IMR-90 (cell line): Measurements from ENCODE around the gene HES7. TPM values are rescaled to one million over a fixed set of nuclear protein-coding genes. Genes with fewer than 3 reads are reported as not detected.

ENCODE experiments used
- ATAC-seq: fragments of 200-7000 bp; cut with Tn5 transposase; 2 replicates; pipeline ENCODE4 v1.9.1; 2020; ENCODE audit warnings: low read depth, mild to moderate bottlenecking, moderate library complexity
- BruUV-seq: library from RNA; stranded (reverse); fragments of 400-500 nt; replicated peaks from 2 replicates; lab custom pipeline; 2021; lab: Mats Ljungman, UMichigan
- CTCF ChIA-PET: fragments of 300-600 bp; formaldehyde crosslinking; extraction: SDS; loops from one replicate; lab custom pipeline; 2021; ENCODE audit warnings: antibody characterized with exemption; lab: Yijun Ruan, JAX
- POLR2A ChIA-PET: fragments of 300-600 bp; sonication (Branson Sonifier 250); formaldehyde crosslinking; loops from one replicate; lab custom pipeline; 2022; ENCODE audit warnings: antibody characterized with exemption; ENCODE audit not compliant: unreplicated experiment; lab: Charles Lee
- DNase-seq: peaks from one replicate; pipeline ENCODE4 v3.0.0; 2013
- H2AFZ ChIP-seq: replicated peaks from 2 replicates; pipeline ENCODE3; 2013; ENCODE audit warnings: low read length, mild to moderate bottlenecking; ENCODE audit not compliant: poor library complexity
- H2AK5ac ChIP-seq: 2 replicates; pipeline ENCODE4 v1.6.1; 2013; ENCODE audit warnings: low read depth, low read length, inconsistent platforms
- H2AK9ac ChIP-seq: replicated peaks from 2 replicates; pipeline ENCODE3; 2013; ENCODE audit warnings: mild to moderate bottlenecking, low read depth, low read length, moderate library complexity; ENCODE audit not compliant: poor library complexity
- H2BK120ac ChIP-seq: 2 replicates; pipeline ENCODE4 v1.6.1; 2013; ENCODE audit warnings: low read depth, low read length, inconsistent platforms
- H2BK15ac ChIP-seq: 3 replicates; pipeline ENCODE4 v1.6.1; 2013; ENCODE audit warnings: low read depth, low read length, inconsistent platforms
- H2BK20ac ChIP-seq: 2 replicates; pipeline ENCODE4 v1.6.1; 2013; ENCODE audit warnings: low read depth, mild to moderate bottlenecking, inconsistent platforms, low read length, moderate library complexity
- H2BK5ac ChIP-seq: 2 replicates; pipeline ENCODE4 v1.6.1; 2013; ENCODE audit warnings: mild to moderate bottlenecking, low read depth, low read length, inconsistent platforms; ENCODE audit not compliant: poor library complexity, severe bottlenecking
- H3K14ac ChIP-seq: replicated peaks from 2 replicates; pipeline ENCODE4 v1.6.1; 2013; ENCODE audit warnings: low read depth, low read length, inconsistent platforms
- H3K18ac ChIP-seq: 2 replicates; pipeline ENCODE4 v1.6.1; 2013; ENCODE audit warnings: low read depth, low read length, control low read depth
- H3K23ac ChIP-seq: 2 replicates; pipeline ENCODE4 v1.6.1; 2013; ENCODE audit warnings: low read depth, low read length, inconsistent platforms
- H3K27ac ChIP-seq: 2 replicates; pipeline ENCODE4 v1.5.1; 2013; ENCODE audit warnings: mild to moderate bottlenecking, control low read depth, low read length; ENCODE audit not compliant: insufficient read depth
- H3K27me3 ChIP-seq: 2 replicates; pipeline ENCODE4 v1.6.1; 2013; ENCODE audit warnings: low read length; ENCODE audit not compliant: control insufficient read depth, insufficient read depth
- H3K36me3 ChIP-seq: 2 replicates; pipeline ENCODE4 v1.6.1; 2013; ENCODE audit warnings: low read length, mixed read lengths; ENCODE audit not compliant: control insufficient read depth, insufficient read depth
- H3K4ac ChIP-seq: 2 replicates; pipeline ENCODE4 v1.6.1; 2013; ENCODE audit warnings: low read depth, low read length, inconsistent platforms
- H3K4me1 ChIP-seq: 2 replicates; pipeline ENCODE4 v1.6.1; 2013; ENCODE audit warnings: low read length, mixed read lengths; ENCODE audit not compliant: control insufficient read depth, insufficient read depth
- H3K4me2 ChIP-seq: 2 replicates; pipeline ENCODE4 v1.6.1; 2013; ENCODE audit warnings: low read depth, mild to moderate bottlenecking, control low read depth, low read length, moderate library complexity
- H3K4me3 ChIP-seq: 2 replicates; pipeline ENCODE4 v1.5.1; 2013; ENCODE audit warnings: low read depth, mild to moderate bottlenecking, control low read depth, low read length, moderate library complexity; ENCODE audit not compliant: insufficient read depth
- H3K56ac ChIP-seq: 2 replicates; pipeline ENCODE4 v1.6.1; 2013; ENCODE audit warnings: low read length, inconsistent platforms; ENCODE audit not compliant: insufficient read depth; ENCODE audit errors: extremely low read depth
- H3K79me1 ChIP-seq, 2 experiments: 2 replicates each; pipeline ENCODE4 v1.6.1; 2013; ENCODE audit warnings: low read length in 2 of 2, inconsistent platforms in 1 of 2, low read depth in 1 of 2
- H3K9ac ChIP-seq: 2 replicates; pipeline ENCODE4 v1.6.1; 2013; ENCODE audit warnings: low read depth, low read length, control low read depth
- H3K9me1 ChIP-seq: 2 replicates; pipeline ENCODE4 v1.6.1; 2013; ENCODE audit warnings: low read length, inconsistent platforms; ENCODE audit not compliant: insufficient read depth
- H3K9me3 ChIP-seq: 2 replicates; pipeline ENCODE4 v1.6.1; 2013; ENCODE audit warnings: low read length; ENCODE audit not compliant: control insufficient read depth, insufficient read depth
- H4K20me1 ChIP-seq: 2 replicates; pipeline ENCODE4 v1.6.1; 2013; ENCODE audit warnings: low read length, inconsistent platforms; ENCODE audit not compliant: insufficient read depth
- H4K5ac ChIP-seq: 2 replicates; pipeline ENCODE4 v1.6.1; 2013; ENCODE audit warnings: mild to moderate bottlenecking, low read depth, low read length, control low read depth
- H4K8ac ChIP-seq, 2 experiments: 2 replicates each; pipeline ENCODE4 v1.6.1; 2013; ENCODE audit warnings: low read depth in 2 of 2, low read length in 2 of 2, control low read depth in 1 of 2, inconsistent platforms in 1 of 2
- H4K91ac ChIP-seq: 2 replicates; pipeline ENCODE4 v1.6.1; 2013; ENCODE audit warnings: low read depth, low read length, inconsistent platforms; ENCODE audit not compliant: insufficient read depth
- CEBPB ChIP-seq: IDR thresholded peaks from 2 replicates; pipeline ENCODE4 v1.6.1; 2012; ENCODE audit warnings: low read depth, low read length, improper control_type of control experiment
- SMC3 ChIP-seq: fragments of 150-350 bp; IDR thresholded peaks from 2 replicates; pipeline ENCODE4 v1.6.1; 2016; ENCODE audit warnings: low read depth, mild to moderate bottlenecking, antibody characterized with exemption, low read length, moderate library complexity
- WGBS, 2 experiments: methylation state at CpG; one replicate each; pipeline versions ENCODE4 v1.1.5 to v1.1.7; 2013; ENCODE audit warnings: missing lambda C conversion rate in 2 of 2; ENCODE audit not compliant: insufficient read length in 1 of 2; ENCODE audit errors: extremely low coverage in 2 of 2; 5-methylcytosine and 5-hydroxymethylcytosine counted together
- dilution Hi-C: fragments of 300-500 bp; cut with HindIII; formaldehyde crosslinking; loops from one replicate; pipeline ENCODE4 v1.14.3; 2018; ENCODE audit warnings: low sequenced_read_pairs; ENCODE audit not compliant: unreplicated experiment
- in situ Hi-C: fragments of 300-500 bp; cut with MboI; formaldehyde crosslinking; loops from 3 replicates; pipeline ENCODE4 v1.14.3; 2019; ENCODE audit warnings: low sequenced_read_pairs, inconsistent platforms, mixed read lengths
- intact Hi-C: fragments of 100-400 bp; cut with micrococcal nuclease; formaldehyde crosslinking; loops from 2 replicates; pipeline ENCODE4 v1.10.0; 2022
- polyA plus RNA-seq, 3 experiments: library from polyadenylated mRNA; depleted of rRNA; stranded (reverse); fragments of >200 nt; gene quantifications; 2 replicates each; pipeline ENCODE4 v1.2.3, GENCODE V29; 2012; ENCODE audit warnings: low replicate concordance in 1 of 3
- total RNA-seq: library from RNA; depleted of rRNA; stranded (reverse); fragments of >200 nt; gene quantifications from 2 replicates; pipeline ENCODE4 v1.2.3, GENCODE V29; 2012

The HES7 gene
- total and polyA plus RNA-seq, 2 of the 4 experiments (the other 2 are of a cell fraction), result 0.43 TPM; not detected in 1

GRCh38 chr17:8162997-8163977 lies 39.4 kb upstream of the HES7 start:
- H3K9me3 ChIP-seq, result no peaks in the 10 kb centered on the region
- H2BK120ac ChIP-seq, result peak overlapping the region; percentile 50
- peak overlapping the region; percentile 15; the same call in 1 of the 3 replicates for H2BK15ac ChIP-seq
- WGBS, 2 experiments, result 4% methylated on average over 32 of the region's 55 CpGs; no CpG with 5 or more reads in 1 of the 2 experiments
- dilution Hi-C loops (no loop called here), intact Hi-C loops (no loop called here), in situ Hi-C loops (loop anchor here (25.0 kb wide), 1 partner anchor 926 kb away; the partner anchor contains the start of genes DVL2, GABARAP and PHF23)
- peak overlapping the region; percentile 78 for H3K27ac ChIP-seq
- H3K79me1 ChIP-seq, result peaks cover 21 to 38% of the 10 kb centered on the region in 2 experiments
- peak overlapping the region; percentile 93 to 98 for H4K8ac ChIP-seq
- peak overlapping the region; percentile 97 for H2AFZ ChIP-seq
- peak overlapping the region; percentile 85 for H2BK5ac ChIP-seq
- H3K56ac ChIP-seq, result peak overlapping the region; percentile 8; the same call in 1 of the 2 replicates
- H2AK9ac ChIP-seq, result peak overlapping the region; percentile 96
- ATAC-seq (peak; percentile 16), DNase-seq (no peak)
- no TSS peak for BruUV-seq
- H3K27me3 ChIP-seq, result no peaks in the 10 kb centered on the region
- peaks cover 15% of the 10 kb centered on the region for H3K36me3 ChIP-seq
- H3K4ac ChIP-seq, result peak overlapping the region; percentile 86
- H4K20me1 ChIP-seq, result peaks cover 14% of the 10 kb centered on the region
- H3K4me1 ChIP-seq, result peaks cover 26% of the 10 kb centered on the region
- H3K9ac ChIP-seq, result peak overlapping the region; percentile 85
- peak overlapping the region; percentile 3; the same call in 1 of the 2 replicates for H2BK20ac ChIP-seq
- H3K4me3 ChIP-seq, result peak overlapping the region; percentile 99
- ChIA-PET CTCF (no interaction called here), POLR2A (no interaction called here)
- peak overlapping the region; percentile 96 for H3K4me2 ChIP-seq
- peak overlapping the region; percentile 99 for H4K5ac ChIP-seq
- H4K91ac ChIP-seq, result peak overlapping the region; percentile 91
- H3K14ac ChIP-seq, result peak overlapping the region; percentile 64
- peaks cover 7% of the 10 kb centered on the region for H3K9me1 ChIP-seq
- peak overlapping the region; percentile 33 for H3K23ac ChIP-seq
- peak overlapping the region; percentile 89 for H3K18ac ChIP-seq
- TF ChIP-seq CEBPB (peak; percentile 60), SMC3 (no peak)
- H2AK5ac ChIP-seq, result peak overlapping the region; percentile 68
